K562 treated with DMSO at 1 percent for 4 hours (cell line): Measurements from ENCODE around the gene TMEM145. TPM values are rescaled to one million over a fixed set of nuclear protein-coding genes. Genes with fewer than 3 reads are reported as not detected.

Experiments
- total RNA-seq: library from RNA; unstranded; fragments of 300-600 nt; gene quantifications from 2 replicates; pipeline ENCODE4 v1.2.3, GENCODE V29; 2022; ENCODE audit not compliant: insufficient read depth

Gene TMEM145
- total RNA-seq: 0.79 TPM in 1 of 2 replicates, not detected in the other

DNA sequence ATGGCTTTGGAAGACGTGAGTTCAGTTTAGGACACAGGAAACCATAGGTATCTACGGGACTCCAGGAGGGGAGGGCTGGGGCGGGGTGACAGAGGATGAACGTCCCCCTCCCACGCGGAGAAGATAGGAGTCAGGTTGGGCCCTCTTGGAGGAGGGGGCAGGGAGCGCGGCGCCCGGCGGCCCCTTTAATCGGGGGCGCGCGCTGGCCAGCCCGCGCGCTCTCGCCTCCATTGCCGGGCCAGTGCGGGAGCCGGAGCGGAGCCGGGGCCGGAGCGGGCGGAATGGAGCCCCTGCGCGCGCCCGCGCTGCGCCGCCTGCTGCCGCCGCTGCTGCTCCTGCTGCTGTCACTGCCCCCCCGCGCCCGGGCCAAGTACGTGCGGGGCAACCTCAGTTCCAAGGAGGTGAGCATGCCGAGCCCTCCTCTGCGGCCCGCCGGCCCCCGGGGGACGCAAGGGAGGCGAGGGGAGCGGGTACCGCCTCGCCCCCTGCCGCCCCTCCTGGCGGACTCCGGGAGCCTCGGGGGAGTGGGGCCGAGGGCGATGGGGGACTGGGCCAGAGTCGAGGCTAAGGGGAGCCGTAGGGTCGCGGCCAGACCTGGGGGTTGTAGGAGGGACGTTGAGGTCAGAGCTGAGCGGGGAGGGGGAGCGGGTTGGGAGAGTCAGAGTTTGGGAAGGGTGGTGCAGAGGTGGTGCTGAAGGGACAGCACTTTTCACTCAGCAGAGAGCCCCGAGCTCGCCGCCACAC, at the start of gene TMEM145:
Gene TMEM145, plus strand, starts transcription at position 214 of the 744 bp plus-strand sequence. Its CDS starts 68 bp downstream, at position 282.

DNA sequence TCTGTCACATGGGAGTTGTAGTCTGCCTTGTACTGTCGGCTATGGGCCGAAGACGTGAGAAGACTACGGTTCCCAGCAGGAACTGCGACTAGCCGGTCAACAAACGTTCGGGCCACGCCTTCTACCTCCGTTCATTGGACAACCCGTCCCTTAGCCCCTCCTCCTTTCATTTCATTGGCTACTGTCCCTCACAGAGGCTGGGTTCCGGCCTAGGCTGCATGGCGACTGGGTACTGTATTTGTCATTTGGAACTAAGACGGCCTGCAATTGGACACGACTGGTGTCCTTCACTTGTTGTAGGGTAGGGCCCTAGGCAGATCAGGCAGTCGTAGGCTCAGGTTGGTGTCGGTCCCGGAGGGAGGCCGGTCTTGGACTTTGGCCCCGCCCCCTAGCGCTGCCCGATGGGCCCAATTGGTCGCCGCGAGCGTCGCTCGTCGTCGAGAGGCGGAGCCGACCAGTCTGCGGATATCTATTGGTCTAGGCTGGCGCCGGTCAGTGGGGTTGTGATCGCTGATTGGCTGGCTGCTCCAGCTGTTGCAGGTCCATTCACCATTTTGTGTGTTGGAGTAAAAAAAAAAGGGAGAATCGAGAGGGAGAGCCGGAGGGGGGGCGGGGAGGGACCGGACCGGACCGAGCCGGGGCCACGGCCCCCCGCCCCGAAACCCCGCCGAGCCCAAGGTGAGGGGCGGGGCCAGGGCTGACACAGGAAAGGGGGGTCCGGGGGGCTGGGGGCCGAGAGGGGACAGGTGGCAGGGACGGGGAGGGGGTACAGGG, 44.2 kb upstream of the TMEM145 start, which contains the start of gene CIC:
Gene CIC, plus strand, starts transcription at position 549 of the 774 bp plus-strand sequence. CDS start 2,532 bp downstream, outside the sequence.

DNA sequence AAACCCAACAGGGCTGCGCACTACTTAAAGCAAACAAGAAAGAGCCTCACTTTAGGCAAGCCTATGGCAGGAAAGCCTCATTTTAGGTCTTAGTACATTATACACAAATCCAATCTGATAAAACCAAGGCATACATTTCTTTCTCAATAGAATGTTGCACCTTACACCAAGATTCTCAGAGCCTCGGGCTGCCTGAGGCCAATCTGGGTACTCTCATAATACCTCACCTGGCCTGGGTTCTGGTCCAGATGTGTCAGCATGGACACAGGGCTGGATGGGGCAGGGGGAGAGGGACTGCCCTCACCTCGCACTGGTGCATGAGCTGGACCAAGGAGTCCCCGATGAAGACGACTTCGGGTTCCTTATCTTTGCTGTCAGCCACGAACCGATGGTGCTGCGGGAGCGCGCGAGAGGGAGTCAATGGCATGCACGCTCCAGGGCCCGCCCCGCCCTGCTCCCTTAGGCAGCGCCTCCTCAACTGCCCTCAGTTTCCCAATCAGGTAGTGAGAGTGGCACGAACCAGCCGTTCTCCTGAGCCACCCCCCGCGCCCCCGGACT, 11.4 kb upstream of the TMEM145 start, which contains the start of gene PRR19:
Gene PRR19, plus strand, starts transcription at position 487 of the 558 bp plus-strand sequence. CDS start 7,453 bp downstream, outside the sequence.

DNA sequence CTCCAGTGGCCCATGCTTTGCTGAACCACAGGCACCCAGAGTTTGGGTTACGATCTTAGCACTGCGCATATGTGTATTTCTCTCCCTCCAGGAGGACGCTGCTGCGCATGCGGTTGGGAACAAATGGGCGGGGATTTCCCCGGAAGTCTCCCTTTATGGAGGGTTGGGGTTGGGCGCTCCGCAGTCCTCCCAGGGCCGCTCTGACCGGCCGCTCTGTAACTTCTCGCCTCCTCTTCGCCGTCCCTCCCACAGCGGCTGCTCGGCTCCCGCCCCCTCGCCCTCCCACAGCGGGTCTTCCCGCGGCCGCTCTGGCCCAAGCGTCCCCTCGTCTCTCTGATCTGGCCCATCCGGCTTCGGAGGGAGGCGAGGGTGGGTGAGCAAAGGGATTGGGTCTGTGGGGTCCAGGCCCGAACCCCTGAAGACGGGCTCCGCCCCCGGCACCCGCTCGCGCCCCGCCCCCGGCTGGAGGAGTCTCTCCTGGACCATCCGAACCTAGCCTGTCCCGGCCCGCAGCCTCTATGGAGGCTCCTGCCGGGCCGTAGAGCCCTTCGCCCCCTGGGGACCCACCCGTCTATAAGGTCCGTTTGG, 12.3 kb downstream of the TMEM145 start, which contains the start of gene MEGF8:
Gene MEGF8, plus strand, starts transcription at position 328 of the 588 bp plus-strand sequence. CDS start 609 bp downstream, outside the sequence.

Other genes with a start within 250 kb of the TMEM145 start
- gene GRIK5, start 243.1 kb upstream of the TMEM145 start, total RNA-seq: 5.3 and 5.7 TPM in 2 replicates
- gene ZNF574, start 237.1 kb upstream of the TMEM145 start, total RNA-seq: 21.3 and 29.6 TPM in 2 replicates
- gene POU2F2, start 180.9 kb upstream of the TMEM145 start, total RNA-seq: 0.35 and 0.50 TPM in 2 replicates
- 49.6 and 66.4 TPM in 2 replicates for gene DEDD2, start 95.6 kb upstream of the TMEM145 start, total RNA-seq
- 6.2 and 6.9 TPM in 2 replicates for gene ZNF526, start 93.0 kb upstream of the TMEM145 start, total RNA-seq
- gene GSK3A, start 70.7 kb upstream of the TMEM145 start, total RNA-seq: 75.3 and 83.6 TPM in 2 replicates
- gene ERF, start 58.2 kb upstream of the TMEM145 start, total RNA-seq: 35.7 and 71.0 TPM in 2 replicates
- 43.1 and 55.1 TPM in 2 replicates for gene CIC, start 44.1 kb upstream of the TMEM145 start, total RNA-seq
- gene PRR19, start 11.2 kb upstream of the TMEM145 start, total RNA-seq: 1.4 TPM in 1 of 2 replicates, not detected in the other
- 99.3 and 130 TPM in 2 replicates for gene PAFAH1B3, start 10.7 kb upstream of the TMEM145 start, total RNA-seq
- 13.9 and 17.3 TPM in 2 replicates for gene MEGF8, start 12.3 kb downstream of the TMEM145 start, total RNA-seq
- not detected in 2 replicates for gene CNFN, start 77.0 kb downstream of the TMEM145 start, total RNA-seq
- gene LIPE, start 114.1 kb downstream of the TMEM145 start, total RNA-seq: not detected in 2 replicates
- not detected in 2 replicates for gene CXCL17, start 129.6 kb downstream of the TMEM145 start, total RNA-seq
- 0.87 and 1.2 TPM in 2 replicates for gene CEACAM1, start 215.2 kb downstream of the TMEM145 start, total RNA-seq